Body of pancreas (tissue), 4 donors: ENCODE results near the gene DISP2. TPM values are rescaled to one million over a fixed set of nuclear protein-coding genes. Genes with fewer than 3 reads are reported as not detected.
A peak's percentile ranks its signal among the peaks of the same experiment; 100 is the strongest.

Experiments
- ATAC-seq: fragments of 150-250 bp; one replicate; pipeline ENCODE4 v1.9.1; 2016
- DNase-seq, 4 donors: peaks; one replicate each; pipeline ENCODE4 v3.0.0-alpha.2; 2019
- H3K27ac ChIP-seq, 4 donors: fragments of 200-600 bp; sonication (generic); 1 replicate in 3 of 4; 2 replicates in 1 of 4; pipeline versions ENCODE4 v1.5.1 to v1.6.1; 2016 to 2019; ENCODE audit warnings: mild to moderate bottlenecking in 1 of 4, mixed read lengths in 1 of 4, moderate library complexity in 1 of 4
- H3K27me3 ChIP-seq, 2 donors: fragments of 200-600 bp; sonication (generic); one replicate each; pipeline ENCODE4 v1.6.0; 2016; ENCODE audit warnings: mild to moderate bottlenecking in 1 of 2
- H3K36me3 ChIP-seq, 2 donors: fragments of 200-600 bp; sonication (generic); replicated peaks in 1 of 2; 2 replicates each; pipeline ENCODE4 v1.5.1; 2016; ENCODE audit warnings: low read depth in 2 of 2; ENCODE audit not compliant: insufficient read depth in 1 of 2
- H3K4me1 ChIP-seq: fragments of 200-600 bp; sonication (generic); one replicate; pipeline ENCODE4 v1.6.0; 2016
- H3K4me3 ChIP-seq, 2 donors: fragments of 200-600 bp; sonication (generic); 1 replicate in 1 of 2; 2 replicates in 1 of 2; pipeline ENCODE4 v1.5.1; 2016 to 2019
- H3K9me3 ChIP-seq, 3 donors: fragments of 200-600 bp; sonication (generic); 1 replicate in 2 of 3; 2 replicates in 1 of 3; pipeline ENCODE4 v1.5.1; 2016
- POLR2A ChIP-seq, 3 donors: fragments of 450-650 bp; IDR thresholded peaks; one replicate each; pipeline ENCODE4 v1.6.1; 2016; ENCODE audit warnings: antibody characterized with exemption in 3 of 3, mild to moderate bottlenecking in 2 of 3
- WGBS, 2 donors: methylation state at CpG; one replicate each; pipeline ENCODE4 v1.1.5; 2017; 5-methylcytosine and 5-hydroxymethylcytosine counted together
- intact Hi-C: fragments of 100-400 bp; cut with DNase I; formaldehyde crosslinking; loops from one replicate; pipeline ENCODE4 v1.15.1; 2023
- total RNA-seq, 2 donors: library from RNA; depleted of rRNA; stranded (reverse); fragments of >200 nt; gene quantifications; one replicate each; pipeline ENCODE4 v1.1.0, GENCODE V29; 2016
- TF ChIP-seq, protein P1 (sequence below), 7 experiments: fragments of 450-650 bp in 4 of 7; fragments of 200-600 bp in 3 of 7; sonication (generic) in 3 of 7; IDR thresholded peaks; one replicate each; pipeline ENCODE4 v1.5.1; 2016 to 2019; ENCODE audit warnings: antibody characterized with exemption in 7 of 7

The DISP2 gene
- total RNA-seq, 2 donors from 2014 or later = under 0.01 to 0.52 TPM

DNA sequence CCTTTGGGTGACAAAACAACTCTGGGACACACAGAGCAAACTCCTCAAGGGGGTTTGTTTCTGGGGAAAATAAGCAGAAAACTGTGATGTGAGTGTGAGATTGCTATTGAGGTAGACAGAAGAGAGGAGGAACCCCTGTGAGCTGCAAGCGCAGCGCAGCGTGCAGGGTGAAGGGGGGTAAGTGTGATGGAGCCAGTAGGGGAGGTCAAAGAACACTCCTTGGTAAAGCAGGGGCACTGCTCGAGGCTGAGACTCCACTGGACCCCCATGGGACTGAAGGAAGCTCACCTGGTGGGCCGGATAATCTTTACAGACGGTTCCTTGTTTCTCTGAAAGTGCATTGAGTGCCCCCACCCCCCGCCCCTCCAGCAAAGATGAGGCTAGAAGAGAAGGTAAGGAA, 27.0 kb upstream of the DISP2 start:
- WGBS, 2 donors = 87 to 88% methylated on average over 7 of the region's 7 CpGs
- Histone ChIP-seq H3K4me3 (no peak overlapping the region), H3K4me1 (peaks cover 52% of the 10 kb centered on the region), H3K27ac (peak overlapping the region in 1 of 4 donors; percentile 47), H3K36me3 (no peaks in the 10 kb centered on the region), H3K9me3 (no peaks in the 10 kb centered on the region), H3K27me3 (no peaks in the 10 kb centered on the region)
- TF ChIP-seq, protein P1, sequence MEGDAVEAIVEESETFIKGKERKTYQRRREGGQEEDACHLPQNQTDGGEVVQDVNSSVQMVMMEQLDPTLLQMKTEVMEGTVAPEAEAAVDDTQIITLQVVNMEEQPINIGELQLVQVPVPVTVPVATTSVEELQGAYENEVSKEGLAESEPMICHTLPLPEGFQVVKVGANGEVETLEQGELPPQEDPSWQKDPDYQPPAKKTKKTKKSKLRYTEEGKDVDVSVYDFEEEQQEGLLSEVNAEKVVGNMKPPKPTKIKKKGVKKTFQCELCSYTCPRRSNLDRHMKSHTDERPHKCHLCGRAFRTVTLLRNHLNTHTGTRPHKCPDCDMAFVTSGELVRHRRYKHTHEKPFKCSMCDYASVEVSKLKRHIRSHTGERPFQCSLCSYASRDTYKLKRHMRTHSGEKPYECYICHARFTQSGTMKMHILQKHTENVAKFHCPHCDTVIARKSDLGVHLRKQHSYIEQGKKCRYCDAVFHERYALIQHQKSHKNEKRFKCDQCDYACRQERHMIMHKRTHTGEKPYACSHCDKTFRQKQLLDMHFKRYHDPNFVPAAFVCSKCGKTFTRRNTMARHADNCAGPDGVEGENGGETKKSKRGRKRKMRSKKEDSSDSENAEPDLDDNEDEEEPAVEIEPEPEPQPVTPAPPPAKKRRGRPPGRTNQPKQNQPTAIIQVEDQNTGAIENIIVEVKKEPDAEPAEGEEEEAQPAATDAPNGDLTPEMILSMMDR (IDR thresholded peaks at IDR 0.05) = no peak
- TF ChIP-seq POLR2A (IDR thresholded peaks at IDR 0.05) = no peak
- intact Hi-C loops = no loop called here
- ATAC-seq = no peak
- no peak for DNase-seq

DNA sequence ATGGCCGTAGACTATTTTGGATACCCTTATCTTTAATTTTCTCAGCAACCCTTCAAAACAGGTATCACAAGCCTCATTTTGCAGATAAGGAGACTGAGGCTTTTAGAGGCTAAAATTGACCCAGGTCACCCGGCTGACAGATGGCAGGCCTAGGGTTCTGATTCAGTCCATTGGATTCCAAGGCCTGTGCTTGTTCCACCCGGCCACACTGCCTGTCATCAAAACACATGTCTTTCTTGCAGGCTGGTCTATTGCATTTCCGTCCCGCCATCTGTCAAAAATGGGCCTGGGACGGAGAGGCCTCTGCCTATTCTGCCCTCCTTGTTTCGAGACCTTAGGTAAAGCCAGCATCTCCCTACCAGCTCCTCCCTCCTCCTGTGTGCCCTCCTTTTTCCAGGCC, 26.4 kb upstream of the DISP2 start:
- Histone ChIP-seq H3K27me3 (no peaks in the 10 kb centered on the region), H3K4me3 (no peak overlapping the region), H3K27ac (no peak overlapping the region), H3K4me1 (peaks cover 54% of the 10 kb centered on the region), H3K9me3 (no peaks in the 10 kb centered on the region), H3K36me3 (no peaks in the 10 kb centered on the region)
- intact Hi-C loops = no loop called here
- TF ChIP-seq POLR2A (IDR thresholded peaks at IDR 0.05) = no peak
- TF ChIP-seq, protein P1 (IDR thresholded peaks at IDR 0.05) = no peak
- ATAC-seq (no peak), DNase-seq (no peak)
- WGBS, 2 donors = 84 to 86% methylated on average over 7 of the region's 7 CpGs

DNA sequence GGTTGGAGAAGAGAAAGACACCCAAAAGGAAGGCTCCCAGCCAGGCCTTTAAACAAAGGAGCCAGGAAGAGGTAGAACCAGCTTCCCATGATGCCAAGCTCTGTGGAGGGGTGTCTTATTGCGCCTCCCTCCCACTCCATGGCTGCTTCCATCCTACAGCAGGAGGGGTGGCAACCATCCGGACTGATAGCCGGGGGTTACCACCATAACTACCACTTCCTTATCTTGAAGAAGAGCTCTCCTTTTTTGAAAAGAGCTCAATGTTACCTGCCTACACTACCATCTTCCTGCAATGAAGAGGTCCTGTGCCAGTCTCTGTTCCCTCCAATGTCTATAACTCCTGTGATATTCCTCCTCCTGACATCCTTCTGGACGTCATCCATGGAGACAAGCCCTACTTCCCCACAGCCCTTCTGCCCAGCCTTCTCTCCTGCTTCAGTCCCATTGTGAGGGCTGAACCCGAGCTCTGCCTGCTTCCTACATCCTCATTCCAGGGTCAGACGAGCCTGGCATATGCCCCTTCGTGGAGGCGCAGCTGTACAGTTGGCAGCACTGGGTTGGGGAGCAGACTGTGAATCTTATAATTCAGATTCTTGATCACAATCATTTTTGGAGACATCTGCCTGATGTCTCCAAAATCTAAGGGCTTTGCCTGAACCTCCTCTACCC, 25.8 kb upstream of the DISP2 start:
- no peak for TF ChIP-seq POLR2A (IDR thresholded peaks at IDR 0.05)
- TF ChIP-seq, protein P1 (IDR thresholded peaks at IDR 0.05) = no peak
- Histone ChIP-seq H3K27ac (peak overlapping the region in 2 of 4 donors; percentile 19 to 21), H3K9me3 (no peaks in the 10 kb centered on the region), H3K36me3 (no peaks in the 10 kb centered on the region), H3K4me3 (no peak overlapping the region), H3K27me3 (no peaks in the 10 kb centered on the region), H3K4me1 (peaks cover 54% of the 10 kb centered on the region)
- intact Hi-C loops = no loop called here
- 68 to 82% methylated on average over 8 of the region's 8 CpGs for WGBS, 2 donors
- DNase-seq (no peak), ATAC-seq (no peak)

DNA sequence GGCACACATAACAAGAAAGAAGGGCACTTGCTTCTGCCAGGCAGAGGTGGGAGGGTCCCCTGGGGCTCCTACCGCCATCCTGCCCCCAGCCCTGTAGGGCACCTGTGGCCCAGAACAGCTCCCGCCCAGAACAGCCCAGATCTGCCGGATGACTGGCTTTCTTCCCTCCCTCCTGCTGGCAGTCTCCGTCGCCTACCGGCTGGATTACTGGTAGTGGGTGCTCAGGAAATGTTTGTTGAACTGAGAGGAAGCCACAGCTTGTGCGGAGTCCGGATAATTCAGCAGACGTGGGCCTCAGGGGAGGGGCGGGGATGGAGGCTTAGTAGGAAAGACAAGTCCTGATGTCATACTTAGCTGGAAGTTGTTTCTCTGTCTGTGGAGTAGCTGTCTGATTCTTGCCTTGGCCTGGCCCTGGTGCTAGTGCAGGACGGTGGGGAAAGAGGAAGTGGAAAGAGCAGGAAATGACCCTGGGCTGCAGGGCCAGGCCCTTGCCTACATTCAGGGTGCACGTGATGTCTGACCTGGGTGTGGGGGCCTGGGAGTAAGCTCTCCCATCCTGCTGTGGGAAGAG, 24.0 kb upstream of the DISP2 start:
- TF ChIP-seq, protein P1 (IDR thresholded peaks at IDR 0.05) = no peak
- peak in 1 of 3 donors; percentile 62 for TF ChIP-seq POLR2A (IDR thresholded peaks at IDR 0.05)
- no peaks in the 10 kb centered on the region for H3K27me3 ChIP-seq
- H3K4me1 ChIP-seq = peaks cover 68% of the 10 kb centered on the region
- intact Hi-C loops = no loop called here
- H3K27ac ChIP-seq = peak overlapping the region in 2 of 4 donors; percentile 68 to 77
- 51 to 57% methylated on average over 9 to 12 of the region's 12 CpGs for WGBS, 2 donors
- H3K9me3 ChIP-seq = no peaks in the 10 kb centered on the region
- H3K36me3 ChIP-seq = no peaks in the 10 kb centered on the region
- DNase-seq (peak in 2 of 4 donors; percentile 25 to 78), ATAC-seq (no peak)
- no peak overlapping the region for H3K4me3 ChIP-seq

DNA sequence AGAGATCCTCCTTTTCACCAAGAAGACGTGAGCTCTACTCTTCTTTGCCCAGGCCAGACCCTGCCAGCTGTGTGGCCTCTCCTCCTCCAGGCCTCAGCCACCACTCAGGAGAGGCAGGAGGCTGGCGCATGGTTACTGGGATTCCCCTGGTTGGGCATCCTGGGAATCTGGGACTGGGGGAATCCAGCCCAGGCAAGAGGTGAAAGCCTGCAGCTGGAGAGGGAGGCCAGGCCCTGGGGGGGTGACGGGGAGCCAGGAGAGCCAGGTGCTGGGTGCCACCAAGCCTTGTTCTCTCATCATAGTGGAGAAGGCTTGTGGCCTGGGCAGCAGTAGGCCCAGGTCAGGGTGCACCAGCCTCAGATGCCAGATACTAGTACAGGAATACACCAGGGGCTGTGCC, 23.5 kb upstream of the DISP2 start:
- ATAC-seq (no peak), DNase-seq (no peak)
- H3K9me3 ChIP-seq = no peaks in the 10 kb centered on the region
- no peaks in the 10 kb centered on the region for H3K27me3 ChIP-seq
- no peaks in the 10 kb centered on the region for H3K36me3 ChIP-seq
- WGBS, 2 donors = 68 to 89% methylated on average over 3 of the region's 3 CpGs
- TF ChIP-seq, protein P1 (IDR thresholded peaks at IDR 0.05) = no peak
- TF ChIP-seq POLR2A (IDR thresholded peaks at IDR 0.05) = no peak
- intact Hi-C loops = no loop called here
- no peak overlapping the region for H3K4me3 ChIP-seq
- H3K27ac ChIP-seq = peak overlapping the region in 2 of 4 donors; percentile 68 to 77
- H3K4me1 ChIP-seq = peaks cover 72% of the 10 kb centered on the region
